Measurements from ENCODE around the gene CDK5RAP2.
A peak's percentile ranks its signal among the peaks of the same experiment; 100 is the strongest.
"Not testable (repeated sequence)": the region's sequence is repeated elsewhere in the genome, so short reads cannot be mapped to it uniquely, and the experiment has no call there.

The CDK5RAP2 gene

GRCh38 chr9:120580051-120580896 is at the start of gene CDK5RAP2:
Gene CDK5RAP2, minus strand, starts transcription at chr9:120580167. Its CDS starts 189 bp downstream, at chr9:120579978.
- peak; percentile 69 to 81 for DNase-seq (ENCODE audit: low read depth in 2 of 2, low spot score in 1 of 2)

GRCh38 chr9:120628925-120629497 is 49.0 kb upstream of the CDK5RAP2 start:
- DNase-seq (ENCODE audit: low read depth in 2 of 2, low spot score in 1 of 2): not testable (repeated sequence)

- no peak for DNase-seq (ENCODE audit: low read depth in 2 of 2, low spot score in 1 of 2)
Measured at GRCh38 chr9:120628207-120628924, 48.4 kb upstream of the CDK5RAP2 start.

GRCh38 chr9:120627073-120627472 is 47.1 kb upstream of the CDK5RAP2 start:
- no peak for DNase-seq (ENCODE audit: low read depth in 2 of 2, low spot score in 1 of 2)

- DNase-seq (ENCODE audit: low read depth in 2 of 2, low spot score in 1 of 2): no peak
Measured at GRCh38 chr9:120626512-120626911, 46.5 kb upstream of the CDK5RAP2 start.

- no peak for DNase-seq (ENCODE audit: low read depth in 2 of 2, low spot score in 1 of 2)
Measured at GRCh38 chr9:120625222-120625621, 45.3 kb upstream of the CDK5RAP2 start.

- no peak for DNase-seq (ENCODE audit: low read depth in 2 of 2, low spot score in 1 of 2)
Measured at GRCh38 chr9:120622790-120623189, 42.8 kb upstream of the CDK5RAP2 start.

GRCh38 chr9:120621941-120622340 is 42.0 kb upstream of the CDK5RAP2 start:
- DNase-seq (ENCODE audit: low read depth in 2 of 2, low spot score in 1 of 2): no peak

GRCh38 chr9:120619751-120620655 is 40.0 kb upstream of the CDK5RAP2 start:
- DNase-seq (ENCODE audit: low read depth in 2 of 2, low spot score in 1 of 2): peak; percentile 20 to 31

- no peak for DNase-seq (ENCODE audit: low read depth in 2 of 2, low spot score in 1 of 2)
Measured at GRCh38 chr9:120616966-120617935, 37.3 kb upstream of the CDK5RAP2 start.

- no peak for DNase-seq (ENCODE audit: low read depth in 2 of 2, low spot score in 1 of 2)
Measured at GRCh38 chr9:120612218-120612617, 32.3 kb upstream of the CDK5RAP2 start.

- no peak for DNase-seq (ENCODE audit: low read depth in 2 of 2, low spot score in 1 of 2)
Measured at GRCh38 chr9:120611690-120612068, 31.7 kb upstream of the CDK5RAP2 start.

- no peak for DNase-seq (ENCODE audit: low read depth in 2 of 2, low spot score in 1 of 2)
Measured at GRCh38 chr9:120610975-120611689, 31.2 kb upstream of the CDK5RAP2 start.

- no peak for DNase-seq (ENCODE audit: low read depth in 2 of 2, low spot score in 1 of 2)
Measured at GRCh38 chr9:120609636-120610035, 29.7 kb upstream of the CDK5RAP2 start.

GRCh38 chr9:120608421-120608820 is 28.5 kb upstream of the CDK5RAP2 start:
- no peak for DNase-seq (ENCODE audit: low read depth in 2 of 2, low spot score in 1 of 2)

GRCh38 chr9:120603591-120603990 is 23.6 kb upstream of the CDK5RAP2 start:
- no peak for DNase-seq (ENCODE audit: low read depth in 2 of 2, low spot score in 1 of 2)

- DNase-seq (ENCODE audit: low read depth in 2 of 2, low spot score in 1 of 2): no peak
Measured at GRCh38 chr9:120603010-120603409, 23.0 kb upstream of the CDK5RAP2 start.

GRCh38 chr9:120593955-120594277 is 13.9 kb upstream of the CDK5RAP2 start:
- DNase-seq (ENCODE audit: low read depth in 2 of 2, low spot score in 1 of 2): no peak

GRCh38 chr9:120593250-120593954 is 13.4 kb upstream of the CDK5RAP2 start:
- no peak for DNase-seq (ENCODE audit: low read depth in 2 of 2, low spot score in 1 of 2)

All from stimulated activated CD8-positive, alpha-beta memory T cell treated with anti-CD3 and anti-CD28 coated beads, Interleukin-4, amount 100 ng/mL, for 4 hours (primary cell).